Parathyroid adenoma (tissue), 2 donors: Measurements from ENCODE around the gene CCDC12.

Experiments
- H2AFZ ChIP-seq: fragments of 300-600 bp; sonication (generic); one replicate; pipeline ENCODE4 v1.7.0; 2017; ENCODE audit warnings: antibody characterized with exemption, mild to moderate bottlenecking
- H3K27ac ChIP-seq: fragments of 300-600 bp; sonication (generic); one replicate; pipeline ENCODE4 v1.7.0; 2017
- H3K27me3 ChIP-seq: fragments of 300-600 bp; sonication (generic); one replicate; pipeline ENCODE4 v1.7.0; 2017; ENCODE audit warnings: low read length; ENCODE audit not compliant: control insufficient read depth, insufficient read depth
- H3K36me3 ChIP-seq: fragments of 300-600 bp; sonication (generic); one replicate; pipeline ENCODE4 v1.7.0; 2017; ENCODE audit warnings: low read length; ENCODE audit not compliant: control insufficient read depth, insufficient read depth
- H3K4me1 ChIP-seq: fragments of 300-600 bp; sonication (generic); one replicate; pipeline ENCODE4 v1.7.0; 2017; ENCODE audit warnings: control low read depth
- H3K4me2 ChIP-seq: fragments of 300-600 bp; sonication (generic); one replicate; pipeline ENCODE4 v1.7.0; 2017; ENCODE audit warnings: low read length
- H3K4me3 ChIP-seq: fragments of 300-600 bp; sonication (generic); one replicate; pipeline ENCODE4 v1.7.0; 2017; ENCODE audit warnings: low read depth, low read length
- H3K79me2 ChIP-seq: fragments of 300-600 bp; sonication (generic); one replicate; pipeline ENCODE4 v1.7.0; 2017; ENCODE audit warnings: control low read depth
- H3K9ac ChIP-seq: fragments of 300-600 bp; sonication (generic); one replicate; pipeline ENCODE4 v1.7.0; 2017; ENCODE audit warnings: mild to moderate bottlenecking
- H3K9me3 ChIP-seq: fragments of 300-600 bp; sonication (generic); one replicate; pipeline ENCODE4 v1.7.0; 2017; ENCODE audit warnings: low read length; ENCODE audit not compliant: control insufficient read depth
- CTCF ChIP-seq: fragments of 300-600 bp; sonication (generic); IDR thresholded peaks from one replicate; pipeline ENCODE4 v1.7.0; 2017; ENCODE audit warnings: antibody characterized with exemption, mild to moderate bottlenecking
- donor health status: primary hyperparathyroidism.

CCDC12 gene

DNA sequence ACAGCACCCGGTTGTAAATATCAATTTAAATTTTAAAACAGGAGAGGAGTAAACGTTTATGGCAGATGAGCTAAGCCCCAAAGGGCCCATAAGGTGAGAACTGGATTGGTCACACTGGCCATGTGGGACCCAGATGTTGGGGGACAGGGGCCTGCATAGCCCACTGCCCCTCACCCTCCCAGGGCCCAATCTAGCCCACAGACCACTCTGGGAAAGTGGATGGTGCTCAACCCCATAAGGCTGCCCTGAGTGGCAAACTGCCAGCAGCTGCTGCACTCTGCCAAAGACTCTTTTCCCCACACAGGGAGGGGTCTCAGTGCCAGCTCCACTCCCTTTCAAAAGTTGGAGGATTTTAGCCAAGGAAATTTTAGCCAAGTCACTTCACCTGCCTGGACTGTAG, 42.5 kb downstream of the CCDC12 start:
- no peak for TF ChIP-seq CTCF
- H3K27me3 ChIP-seq, result no peaks in the 10 kb centered on the region
- H3K9me3 ChIP-seq, result no peaks in the 10 kb centered on the region
- no peak overlapping the region for H2AFZ ChIP-seq
- peaks cover 43% of the 10 kb centered on the region for H3K79me2 ChIP-seq
- peaks cover 72% of the 10 kb centered on the region for H3K4me1 ChIP-seq
- no peaks in the 10 kb centered on the region for H3K36me3 ChIP-seq
- no peak overlapping the region for H3K4me3 ChIP-seq
- H3K27ac ChIP-seq, result peak overlapping the region; percentile 81
- H3K9ac ChIP-seq, result no peak overlapping the region
- H3K4me2 ChIP-seq, result no peak overlapping the region

DNA sequence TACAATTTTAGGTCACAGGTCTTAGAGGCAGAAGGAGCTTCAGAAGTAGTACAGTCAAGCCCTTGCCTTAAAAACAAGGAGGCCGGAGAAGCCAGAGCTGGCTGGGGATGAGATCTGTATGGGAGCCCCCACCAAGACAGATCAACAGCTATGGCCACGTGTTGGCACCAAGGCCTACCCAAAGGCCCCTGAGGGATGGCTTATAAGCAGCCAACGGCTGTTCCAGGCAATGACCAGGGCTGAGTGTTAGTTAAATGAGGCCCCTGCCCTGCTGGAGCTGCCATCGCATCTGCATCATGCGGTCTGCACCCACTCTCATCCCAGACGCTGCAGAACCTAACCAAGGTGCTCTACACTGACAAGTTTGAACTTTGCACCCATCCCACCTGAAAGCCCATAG, 43.3 kb downstream of the CCDC12 start:
- Histone ChIP-seq H3K9me3 (no peaks in the 10 kb centered on the region), H3K4me2 (no peak overlapping the region), H2AFZ (no peak overlapping the region), H3K4me3 (no peak overlapping the region), H3K27ac (no peak overlapping the region), H3K27me3 (no peaks in the 10 kb centered on the region), H3K4me1 (peaks cover 65% of the 10 kb centered on the region), H3K36me3 (no peaks in the 10 kb centered on the region), H3K79me2 (peaks cover 48% of the 10 kb centered on the region), H3K9ac (no peak overlapping the region)
- no peak for TF ChIP-seq CTCF

- Histone ChIP-seq H3K9me3 (no peaks in the 10 kb centered on the region), H3K27ac (peak overlapping the region; percentile 61), H3K4me3 (no peak overlapping the region), H3K36me3 (no peaks in the 10 kb centered on the region), H3K4me2 (no peak overlapping the region), H2AFZ (no peak overlapping the region), H3K27me3 (no peaks in the 10 kb centered on the region), H3K79me2 (peaks cover 54% of the 10 kb centered on the region), H3K4me1 (peaks cover 61% of the 10 kb centered on the region), H3K9ac (no peak overlapping the region)
- no peak for TF ChIP-seq CTCF
These were observed 43.9 kb downstream of the CCDC12 start for GRCh38 chr3:46932455-46933225.

DNA sequence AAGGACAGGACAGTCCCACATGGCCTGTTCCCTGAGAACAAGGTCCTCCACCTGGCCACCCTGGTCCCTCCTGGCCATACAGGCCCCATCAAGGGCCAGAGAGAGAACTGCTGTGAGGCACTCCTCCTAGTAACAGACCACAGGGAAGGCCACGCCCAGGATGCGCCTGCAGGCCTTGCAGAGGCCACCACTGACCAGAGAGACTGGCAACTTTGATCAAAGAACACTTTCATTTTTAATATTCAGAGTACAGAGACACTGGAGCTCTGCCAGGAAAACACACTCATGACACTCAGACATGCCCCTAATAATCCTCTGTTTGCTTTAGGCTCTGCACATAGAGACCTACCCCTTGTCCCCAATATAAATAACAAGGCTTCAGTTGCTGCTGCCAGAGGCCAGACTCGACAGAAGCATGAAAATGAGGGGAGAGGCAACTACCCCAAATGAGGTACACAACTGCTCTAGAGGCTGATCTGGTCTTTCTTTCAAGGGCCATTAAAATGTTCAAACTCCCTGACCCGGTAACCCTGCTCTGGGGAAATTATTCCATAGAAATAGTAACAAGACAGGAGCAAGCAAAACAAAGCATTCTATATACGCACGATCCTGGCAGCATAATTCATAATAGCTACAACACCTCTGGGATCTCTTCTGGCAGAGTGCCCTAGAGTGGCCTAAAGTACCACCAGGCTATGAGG, 44.8 kb downstream of the CCDC12 start:
- peaks cover 62% of the 10 kb centered on the region for H3K79me2 ChIP-seq
- no peak overlapping the region for H3K4me3 ChIP-seq
- H3K9me3 ChIP-seq, result no peaks in the 10 kb centered on the region
- H3K4me2 ChIP-seq, result peak overlapping the region; percentile 8
- H3K9ac ChIP-seq, result no peak overlapping the region
- no peaks in the 10 kb centered on the region for H3K36me3 ChIP-seq
- H3K27me3 ChIP-seq, result no peaks in the 10 kb centered on the region
- peaks cover 60% of the 10 kb centered on the region for H3K4me1 ChIP-seq
- peak overlapping the region; percentile 61 for H3K27ac ChIP-seq
- H2AFZ ChIP-seq, result no peak overlapping the region
- no peak for TF ChIP-seq CTCF
